22Rv1 (cell line): ENCODE results near the gene ANKIB1.

Experiments
- H3K27ac ChIP-seq: fragments of 450-650 bp; 2 replicates; pipeline ENCODE4 v1.5.1; 2017
- ZFX ChIP-seq: fragments of 450-650 bp; IDR thresholded peaks from 2 replicates; pipeline ENCODE4 v1.6.1; 2017; ENCODE audit warnings: antibody characterized with exemption, borderline replicate concordance
- TF ChIP-seq, protein P1 (sequence below): fragments of 450-650 bp; IDR thresholded peaks from 2 replicates; pipeline ENCODE4 v1.5.1; 2017; ENCODE audit warnings: mild to moderate bottlenecking

The ANKIB1 gene

DNA sequence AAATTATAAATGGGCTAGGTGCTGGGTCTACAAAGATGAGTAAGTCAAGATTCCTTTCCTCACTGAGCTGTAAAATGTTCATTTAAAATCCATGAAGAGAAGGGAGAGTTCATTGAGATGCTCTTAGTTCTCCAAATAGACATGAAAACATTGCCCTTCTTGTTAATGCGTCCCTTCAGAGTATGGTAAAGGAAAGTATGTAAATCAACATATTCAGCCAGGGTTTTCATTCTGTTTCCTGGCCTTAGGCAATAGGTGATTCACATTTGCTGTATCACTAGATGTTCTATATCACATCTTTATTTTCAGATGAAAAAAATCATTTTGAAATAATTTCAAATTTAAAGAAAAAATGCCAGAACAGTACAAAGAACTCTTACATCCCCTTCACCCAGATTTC is 5.4 kb downstream of the ANKIB1 start:
- TF ChIP-seq, protein P1, sequence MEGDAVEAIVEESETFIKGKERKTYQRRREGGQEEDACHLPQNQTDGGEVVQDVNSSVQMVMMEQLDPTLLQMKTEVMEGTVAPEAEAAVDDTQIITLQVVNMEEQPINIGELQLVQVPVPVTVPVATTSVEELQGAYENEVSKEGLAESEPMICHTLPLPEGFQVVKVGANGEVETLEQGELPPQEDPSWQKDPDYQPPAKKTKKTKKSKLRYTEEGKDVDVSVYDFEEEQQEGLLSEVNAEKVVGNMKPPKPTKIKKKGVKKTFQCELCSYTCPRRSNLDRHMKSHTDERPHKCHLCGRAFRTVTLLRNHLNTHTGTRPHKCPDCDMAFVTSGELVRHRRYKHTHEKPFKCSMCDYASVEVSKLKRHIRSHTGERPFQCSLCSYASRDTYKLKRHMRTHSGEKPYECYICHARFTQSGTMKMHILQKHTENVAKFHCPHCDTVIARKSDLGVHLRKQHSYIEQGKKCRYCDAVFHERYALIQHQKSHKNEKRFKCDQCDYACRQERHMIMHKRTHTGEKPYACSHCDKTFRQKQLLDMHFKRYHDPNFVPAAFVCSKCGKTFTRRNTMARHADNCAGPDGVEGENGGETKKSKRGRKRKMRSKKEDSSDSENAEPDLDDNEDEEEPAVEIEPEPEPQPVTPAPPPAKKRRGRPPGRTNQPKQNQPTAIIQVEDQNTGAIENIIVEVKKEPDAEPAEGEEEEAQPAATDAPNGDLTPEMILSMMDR = no peak
- no peak for TF ChIP-seq ZFX
- peak overlapping the region; percentile 72 for H3K27ac ChIP-seq

DNA sequence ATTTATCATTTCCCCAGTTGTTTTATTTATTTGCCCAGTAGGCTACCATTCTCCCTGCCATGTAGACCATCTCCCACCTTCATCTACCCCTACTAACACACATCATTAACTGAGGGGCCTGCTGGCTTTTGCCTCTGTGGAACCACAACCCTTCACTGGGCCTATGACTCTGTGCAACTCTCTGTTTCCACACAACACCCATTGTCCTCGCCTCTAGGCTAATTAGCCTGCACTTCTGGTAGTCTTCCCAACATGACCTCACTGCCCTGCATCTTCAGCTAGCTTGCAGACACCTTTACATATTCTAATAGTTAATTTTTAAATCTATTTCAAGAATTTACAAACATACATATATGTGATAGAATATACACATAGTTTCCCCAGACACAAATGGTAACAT is 7.5 kb downstream of the ANKIB1 start:
- peak overlapping the region; percentile 72 for H3K27ac ChIP-seq
- no peak for TF ChIP-seq ZFX
- TF ChIP-seq, protein P1 = no peak

DNA sequence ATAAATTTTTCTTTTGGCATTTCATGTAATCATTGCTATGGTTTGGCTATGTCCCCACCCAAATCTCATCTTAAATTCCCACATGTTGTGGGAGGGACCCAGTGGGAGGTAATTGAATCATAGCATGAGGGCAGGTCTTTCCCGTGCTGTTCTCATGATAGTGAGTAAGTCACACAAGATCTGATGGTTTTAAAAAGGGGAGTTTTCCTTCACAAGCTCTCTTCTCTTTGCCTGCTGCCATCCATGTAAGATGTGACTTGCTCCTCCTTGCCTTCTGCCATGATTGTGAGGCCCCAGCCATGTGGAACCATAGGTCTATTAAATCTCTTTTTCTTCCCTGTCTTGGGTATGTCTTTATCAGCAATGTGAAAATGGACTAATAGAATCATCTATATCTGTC is 9.0 kb downstream of the ANKIB1 start:
- H3K27ac ChIP-seq = 0 out of 2 replicates have a peak overlapping the region, but pooled peaks have one; percentile 72

DNA sequence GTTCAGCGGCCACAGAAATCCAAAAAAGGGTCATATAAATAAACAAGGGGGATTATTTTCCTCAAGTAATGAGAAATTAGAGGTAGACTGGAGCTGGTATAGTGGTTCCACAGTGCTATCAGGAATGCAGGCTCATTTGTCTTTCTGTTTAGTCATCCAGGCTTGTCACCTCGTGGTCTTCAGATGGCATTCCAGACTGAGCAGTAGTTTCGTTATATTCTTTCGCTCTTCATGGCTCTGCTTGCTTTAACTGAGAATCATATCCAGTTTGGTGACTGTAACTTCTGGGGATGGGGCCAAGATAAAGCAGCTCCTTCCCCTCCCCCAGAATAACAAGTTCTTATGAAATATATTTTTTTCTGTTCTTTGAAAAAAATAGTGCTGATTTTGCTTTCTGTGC is 9.5 kb downstream of the ANKIB1 start:
- no peak for TF ChIP-seq ZFX
- TF ChIP-seq, protein P1 = no peak
- H3K27ac ChIP-seq = no peak overlapping the region

DNA sequence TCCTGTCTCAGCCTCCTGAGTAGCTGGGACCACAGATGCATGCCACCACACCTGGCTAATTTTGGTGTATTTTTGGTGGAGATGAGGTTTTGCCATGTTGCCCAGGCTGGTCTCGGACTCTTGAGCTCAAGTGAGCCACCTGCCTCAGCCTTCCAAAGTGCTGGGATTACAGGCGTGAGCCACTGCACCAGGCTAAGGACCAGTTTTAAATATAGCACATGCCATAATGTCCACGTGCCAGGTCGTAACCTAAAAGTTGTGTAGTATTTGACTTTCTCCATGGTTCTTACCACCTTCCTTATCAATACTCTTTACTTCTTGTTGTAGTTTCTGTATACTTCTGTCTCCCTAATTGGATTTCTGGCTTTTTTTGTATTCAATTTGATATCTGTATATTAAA is 13.3 kb downstream of the ANKIB1 start:
- TF ChIP-seq ZFX = no peak
- TF ChIP-seq, protein P1 = no peak
- H3K27ac ChIP-seq = no peak overlapping the region

DNA sequence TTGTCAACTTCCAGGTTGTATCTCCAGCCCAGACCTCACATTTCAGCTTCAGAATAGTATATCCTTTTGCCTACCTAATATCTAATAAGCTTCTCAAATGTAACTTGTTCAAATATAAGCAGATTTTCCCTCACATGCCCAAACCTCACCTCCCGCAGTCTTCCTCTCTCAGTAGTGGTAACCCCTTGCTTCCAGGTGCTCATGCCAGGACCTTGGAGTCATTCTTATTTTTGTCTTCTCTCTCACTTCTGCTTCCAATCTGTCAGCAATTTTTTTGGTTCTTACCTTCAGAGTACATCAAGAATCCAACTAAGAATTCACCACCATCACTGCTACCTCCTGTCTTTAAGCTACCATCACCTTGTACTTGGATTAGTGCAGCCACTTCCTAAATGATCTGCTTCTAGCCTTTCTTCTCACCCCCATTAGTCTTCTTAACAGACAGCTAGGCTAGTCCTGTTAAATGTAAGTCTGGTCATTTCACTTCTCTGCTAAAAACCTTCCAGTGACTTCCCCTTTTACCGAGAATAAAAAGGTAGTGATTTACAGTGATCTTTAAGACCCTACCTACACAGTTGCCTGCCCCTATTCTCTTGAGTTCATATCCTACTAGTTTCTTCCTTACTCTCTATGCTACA is 14.0 kb downstream of the ANKIB1 start:
- TF ChIP-seq, protein P1 = no peak
- TF ChIP-seq ZFX = no peak
- no peak overlapping the region for H3K27ac ChIP-seq

DNA sequence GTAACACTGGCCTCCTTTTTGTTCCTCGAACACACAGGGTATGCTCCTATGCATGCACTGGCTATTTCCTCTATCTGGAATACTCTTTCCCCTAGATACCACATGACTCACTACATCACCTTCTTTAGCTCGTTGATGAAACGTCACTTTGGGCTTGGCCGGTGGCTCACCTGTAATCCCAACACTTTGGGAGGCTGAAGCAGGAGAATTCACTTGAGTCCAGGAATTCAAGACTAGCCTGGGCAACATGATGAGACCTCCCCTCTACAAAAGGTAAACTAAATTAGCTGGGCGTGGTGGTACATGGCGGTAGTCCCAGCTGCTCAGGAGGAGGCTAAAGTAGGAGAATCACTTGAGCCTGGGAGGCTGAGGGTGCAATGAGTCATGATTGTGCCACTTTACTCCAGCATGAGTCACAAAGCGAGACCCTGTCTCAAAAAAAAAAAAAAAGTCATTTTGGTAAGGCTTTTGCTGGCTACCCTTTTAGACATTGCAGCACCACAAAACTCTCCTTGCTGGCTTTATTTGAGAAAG is 14.5 kb downstream of the ANKIB1 start:
- TF ChIP-seq, protein P1 = no peak
- no peak for TF ChIP-seq ZFX
- H3K27ac ChIP-seq = no peak overlapping the region
